HG03460 (cell line): ENCODE measurements around the gene KCNQ1.
A peak's percentile ranks its signal among the peaks of the same experiment; 100 is the strongest.

ENCODE experiments used
- ATAC-seq: cut with Tn5 transposase; IDR thresholded peaks from one replicate; pipeline ENCODE4 v1.9.1; 2021; ENCODE audit not compliant: unreplicated experiment

Gene KCNQ1

GRCh38 chr11:2459796-2460531 lies 15.2 kb downstream of the KCNQ1 start:
- ATAC-seq: no peak

DNA sequence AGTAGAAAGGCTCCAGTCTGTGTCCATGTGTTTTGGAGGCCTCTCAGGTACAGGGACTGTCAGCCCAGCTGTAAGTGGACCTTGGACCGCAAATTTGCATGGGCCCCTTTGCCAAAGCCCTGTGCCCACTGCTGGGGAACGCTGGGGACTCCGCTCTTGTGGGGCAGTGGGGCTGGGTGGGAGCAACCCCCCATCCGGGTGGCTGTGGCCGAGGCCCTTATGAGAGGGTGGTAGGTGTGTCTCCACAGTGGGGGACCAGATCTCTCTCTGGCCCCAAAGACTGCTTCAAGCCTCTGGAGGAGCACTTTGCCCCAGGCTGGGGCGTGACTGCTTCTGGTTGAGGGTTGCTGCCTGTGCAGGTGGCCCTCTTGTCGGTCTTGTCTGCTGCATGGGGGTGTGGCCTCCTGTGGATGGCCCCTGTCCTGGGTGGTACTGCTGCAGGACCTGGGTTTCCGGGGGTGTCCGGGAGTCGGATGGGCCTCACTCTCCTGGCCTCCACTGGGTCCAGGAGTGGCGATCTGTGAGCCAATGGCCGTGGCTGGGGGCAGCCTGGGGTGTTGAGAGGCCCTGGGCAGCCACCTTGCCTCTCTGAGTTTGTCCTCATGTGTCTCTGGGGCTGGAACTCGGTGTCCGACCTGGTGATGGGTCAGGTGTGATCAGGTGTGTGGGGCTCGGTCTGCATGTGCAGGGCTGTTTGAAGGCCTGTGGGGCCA lies 15.9 kb downstream of the KCNQ1 start:
- ATAC-seq: no peak

DNA sequence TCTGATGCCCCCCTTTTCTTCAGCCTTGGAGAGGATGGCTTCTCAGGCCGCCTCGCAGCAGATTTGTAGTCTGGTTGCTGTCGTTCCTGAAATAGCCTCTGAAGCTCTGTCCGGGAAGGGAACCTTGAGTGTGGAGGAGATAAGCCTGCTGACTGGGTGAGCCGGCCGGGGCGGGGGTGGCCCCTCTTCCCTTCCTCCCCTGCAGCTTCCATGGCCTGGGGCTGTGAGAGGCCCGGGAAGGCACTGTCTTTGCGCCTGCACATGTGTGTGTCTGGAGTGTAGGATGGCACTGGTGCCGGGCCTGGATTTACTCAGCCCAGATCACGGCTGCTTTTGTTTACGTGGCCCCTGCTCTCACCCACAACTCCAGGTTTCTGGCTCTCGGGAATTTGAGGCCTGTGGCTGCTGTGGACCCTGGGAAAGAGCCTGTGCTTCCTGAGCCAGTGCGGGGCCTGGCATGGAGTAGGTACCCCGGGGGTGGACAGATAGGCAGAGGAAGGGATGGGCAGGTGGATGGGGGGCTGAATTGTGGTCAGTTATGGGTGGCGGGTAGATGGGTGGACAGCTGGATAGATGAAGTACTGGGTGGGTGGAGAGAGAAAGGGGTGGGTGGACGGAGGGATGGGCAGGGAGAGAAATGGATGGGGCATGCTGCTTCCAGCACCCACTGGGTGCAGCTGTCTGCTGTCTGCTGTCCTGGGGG lies 16.6 kb downstream of the KCNQ1 start:
- no peak for ATAC-seq

DNA sequence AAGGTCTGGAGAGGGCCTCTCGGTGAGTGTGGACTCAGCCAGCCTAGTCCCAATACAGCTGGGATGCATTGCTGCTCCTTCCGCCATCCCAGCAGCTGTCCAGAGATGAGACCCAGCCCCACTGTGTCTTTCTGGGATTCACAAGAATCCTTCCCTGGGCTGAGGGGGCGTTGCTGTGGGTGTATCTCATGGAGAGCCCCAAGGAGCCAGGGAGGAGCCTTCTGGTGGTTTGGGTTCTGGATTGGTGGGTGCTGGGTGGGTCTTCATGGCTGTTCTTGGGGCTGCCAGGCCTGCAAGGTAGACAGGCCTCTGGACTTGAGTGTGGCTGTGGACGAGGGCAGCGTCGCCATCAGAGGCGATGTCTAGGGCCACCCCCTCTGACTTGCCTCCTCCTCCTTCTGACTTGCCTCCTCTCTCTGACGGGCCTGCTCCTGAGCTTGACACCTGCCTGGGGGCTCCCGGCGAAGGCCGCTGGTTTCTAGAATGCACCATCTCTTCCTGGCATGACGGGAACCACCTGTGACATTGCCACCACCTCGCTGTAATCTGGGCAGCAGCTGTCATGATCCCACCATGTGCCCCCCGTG lies 17.2 kb downstream of the KCNQ1 start:
- ATAC-seq: no peak

GRCh38 chr11:2462543-2462985 lies 17.8 kb downstream of the KCNQ1 start:
- no peak for ATAC-seq

GRCh38 chr11:2462986-2463765 lies 18.4 kb downstream of the KCNQ1 start:
- no peak for ATAC-seq

DNA sequence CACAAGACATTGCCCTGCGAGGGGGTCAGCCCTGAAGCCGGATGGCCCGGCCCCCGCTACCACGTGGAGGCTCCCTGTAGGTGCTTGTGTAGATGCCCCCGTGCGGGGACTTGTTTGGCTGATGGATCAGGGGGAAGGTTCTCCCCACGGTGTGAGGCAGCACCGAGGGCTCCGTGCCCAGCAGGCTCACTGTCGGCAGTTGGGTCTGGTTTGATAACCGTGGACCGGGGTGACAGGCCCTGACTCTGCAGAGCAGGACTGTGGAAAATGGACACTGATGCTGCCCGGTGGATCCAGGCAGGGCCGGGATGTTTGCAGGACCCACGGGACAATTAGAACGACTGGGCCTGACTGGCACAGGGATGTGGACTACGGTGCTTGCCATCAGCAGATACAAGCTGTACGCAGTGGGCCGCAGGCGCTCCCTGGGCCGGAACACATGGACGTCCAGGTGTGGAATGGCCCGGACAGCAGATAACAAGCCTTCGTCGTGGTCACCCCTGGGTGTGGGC lies 19.0 kb downstream of the KCNQ1 start:
- ATAC-seq: no peak

DNA sequence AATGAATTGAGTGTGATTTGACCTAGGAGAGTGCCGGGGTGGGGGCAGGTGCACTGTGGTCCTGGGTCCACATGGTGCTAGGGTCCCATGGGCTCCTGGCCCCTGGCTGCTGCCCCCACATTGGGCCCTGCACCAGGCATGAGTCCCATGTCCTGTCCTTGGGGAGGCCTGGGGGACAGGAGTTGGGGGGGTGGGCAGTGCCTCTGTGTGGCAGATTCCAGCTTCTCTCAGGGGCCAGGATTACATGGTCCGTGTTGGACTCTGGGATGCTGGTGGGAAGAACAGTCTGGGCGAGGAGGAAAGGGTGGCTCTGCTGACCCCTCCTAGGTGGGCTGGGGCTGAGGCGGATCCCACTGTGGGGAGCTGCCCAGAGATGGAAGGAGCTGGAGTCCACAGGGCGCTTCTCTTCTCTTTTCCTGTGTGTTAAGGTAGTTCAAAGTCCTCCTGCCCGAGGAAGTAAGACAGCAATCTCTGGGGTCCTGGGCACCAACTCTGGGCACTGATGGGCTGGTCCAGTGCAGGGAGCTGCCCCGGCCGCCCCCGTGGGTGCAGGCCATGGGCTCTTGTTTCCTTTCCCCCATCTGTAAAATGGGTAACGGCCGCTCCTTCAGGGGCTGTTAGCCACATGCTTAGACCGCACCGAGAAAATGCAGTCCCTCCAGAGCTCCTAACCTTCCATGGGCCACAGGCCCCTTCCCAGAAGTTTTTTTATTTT lies 19.8 kb downstream of the KCNQ1 start:
- ATAC-seq: no peak

DNA sequence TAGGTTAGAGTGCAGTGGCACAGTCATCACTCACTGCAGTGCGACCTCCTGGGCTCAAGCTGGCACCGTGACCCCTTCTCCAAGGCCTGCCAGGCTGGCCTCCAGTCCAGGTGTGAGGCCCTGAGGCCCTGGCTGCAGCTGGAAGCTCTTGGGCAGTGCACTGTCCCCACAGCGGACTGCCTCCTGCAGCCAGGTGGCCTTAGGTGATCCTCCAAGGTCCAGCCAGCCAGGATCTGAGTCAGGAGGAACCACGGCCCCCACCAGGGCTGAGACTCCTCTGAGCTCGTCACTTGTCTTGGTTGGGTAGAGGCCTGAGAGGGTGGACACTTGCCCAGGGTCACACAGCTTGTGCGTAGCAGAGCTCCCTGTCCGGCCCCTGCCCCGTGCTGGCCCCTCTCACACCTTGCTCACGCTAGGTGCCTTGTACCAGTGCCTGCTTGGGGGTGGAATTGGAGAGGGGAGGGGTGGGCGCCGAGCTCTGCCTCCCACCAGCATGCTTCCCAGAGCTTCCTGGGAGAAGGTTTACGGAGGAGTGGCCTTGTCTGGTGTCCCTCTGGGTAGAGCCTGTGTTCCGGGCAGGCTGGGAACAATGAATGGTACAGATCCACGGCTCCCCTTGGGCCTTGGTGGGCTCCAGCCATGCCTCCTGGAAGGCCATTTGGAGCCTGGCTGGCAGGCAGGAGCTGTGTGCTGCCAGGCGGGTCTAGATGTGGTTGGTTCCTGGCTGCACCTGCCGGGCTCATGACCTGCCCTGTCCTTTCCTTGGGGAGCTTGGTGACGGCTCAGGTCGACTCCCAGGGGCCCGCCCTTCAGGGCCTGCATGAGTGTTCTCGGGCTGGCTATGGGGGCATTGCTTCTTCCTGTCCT lies 20.6 kb downstream of the KCNQ1 start:
- ATAC-seq: no peak

DNA sequence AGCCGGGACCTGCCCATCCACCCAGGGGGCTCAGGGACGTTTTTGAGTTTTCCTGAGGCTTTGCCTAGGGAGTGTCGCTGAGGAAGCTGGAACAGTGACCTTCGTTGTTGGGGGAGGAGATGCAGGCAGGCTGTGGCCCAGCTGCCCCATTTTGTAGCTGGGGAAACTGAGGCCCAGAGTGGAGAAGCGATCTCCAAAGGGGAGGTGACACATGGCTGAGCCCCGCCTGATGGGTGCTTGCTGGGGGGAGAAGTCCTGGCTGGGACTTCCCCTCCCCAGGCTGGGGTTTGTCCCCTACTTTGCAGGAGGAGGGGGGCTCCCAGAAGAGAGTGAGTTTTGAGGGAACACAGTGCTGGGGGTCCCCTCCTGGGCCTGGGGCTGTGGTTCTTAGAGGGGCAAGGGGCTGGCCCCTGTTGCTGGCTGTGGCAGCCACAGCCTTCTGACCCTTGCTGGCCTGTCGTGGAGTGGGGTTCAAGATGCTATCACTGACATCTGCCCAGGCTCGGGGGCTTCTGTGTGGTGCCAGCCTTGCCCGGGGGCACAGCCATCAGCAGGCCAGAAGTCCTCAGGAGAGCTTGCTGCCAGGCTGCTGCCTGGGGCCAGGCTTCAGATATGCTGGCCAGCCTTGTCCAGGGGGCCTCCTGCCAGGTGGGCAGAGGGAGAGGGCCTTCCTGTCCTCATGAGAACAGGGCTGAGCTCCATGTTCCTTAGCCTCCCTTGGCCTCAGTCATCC lies 21.4 kb downstream of the KCNQ1 start:
- ATAC-seq: no peak

DNA sequence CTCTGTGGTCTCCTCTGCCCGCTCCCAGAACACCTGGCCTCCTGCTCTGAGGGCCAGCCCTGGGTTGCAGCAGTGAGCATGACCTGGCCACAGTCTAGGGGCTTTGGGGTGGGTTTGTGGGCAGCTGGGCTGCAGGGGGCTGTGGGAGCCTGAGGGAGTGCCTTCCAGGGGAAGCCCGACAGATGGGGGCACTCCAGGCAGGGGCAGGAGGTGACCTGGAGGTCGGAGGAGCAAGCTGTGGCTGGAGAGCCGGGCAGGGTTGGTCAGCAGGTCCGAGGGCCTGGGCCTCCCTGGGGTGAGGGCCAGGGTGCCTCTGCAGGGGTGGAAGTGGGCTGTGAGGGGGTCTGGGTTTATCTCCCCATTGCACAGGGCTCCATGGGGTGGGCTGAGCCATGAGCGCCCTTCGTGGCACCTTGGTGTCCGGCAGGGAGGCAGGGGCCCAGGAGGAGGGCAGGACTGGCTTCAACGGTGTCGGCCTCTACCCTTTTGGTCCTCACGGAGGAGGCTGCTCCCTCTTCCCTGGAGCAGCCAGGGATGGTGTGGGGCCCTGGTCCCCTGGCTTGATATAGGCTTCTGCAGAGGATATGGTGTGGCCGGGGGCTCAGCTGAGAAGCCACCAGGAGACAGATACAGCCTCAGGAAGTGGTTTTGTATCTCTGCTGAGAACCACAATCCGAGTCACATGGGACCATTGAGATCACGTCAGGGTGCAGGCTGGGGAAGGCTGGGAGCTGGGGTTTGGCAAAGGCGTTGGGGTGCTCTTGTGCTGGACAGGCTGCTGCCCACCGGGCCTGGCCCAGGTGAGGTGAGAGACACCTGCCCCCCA lies 22.3 kb downstream of the KCNQ1 start:
- peak; percentile 64 for ATAC-seq

GRCh38 chr11:2467695-2468055 lies 22.9 kb downstream of the KCNQ1 start:
- no peak for ATAC-seq

- ATAC-seq: no peak
Observed at GRCh38 chr11:2468363-2469235, 23.8 kb downstream of the KCNQ1 start.

DNA sequence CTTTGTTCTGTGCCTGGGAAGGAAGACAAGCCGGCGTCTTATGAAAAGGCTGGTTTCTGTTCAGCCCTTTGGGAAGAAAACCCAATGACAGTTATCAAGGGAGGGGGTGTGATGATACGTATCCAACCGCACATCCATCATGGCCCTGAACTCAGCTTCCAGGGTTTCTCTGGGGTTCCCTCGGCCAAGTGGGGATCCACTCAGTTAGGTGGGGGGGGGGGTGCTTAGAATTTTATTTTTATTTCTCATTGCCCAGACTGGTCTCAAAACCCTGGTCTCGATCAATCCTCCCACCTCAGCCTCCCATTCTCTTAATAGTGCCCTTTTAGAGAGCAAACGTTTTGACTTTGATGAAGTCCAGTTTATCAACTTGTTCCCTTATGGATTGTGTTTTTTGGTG lies 25.7 kb downstream of the KCNQ1 start:
- no peak for ATAC-seq

GRCh38 chr11:2471048-2471803 lies 26.4 kb downstream of the KCNQ1 start:
- no peak for ATAC-seq

- ATAC-seq: no peak
Observed at GRCh38 chr11:2471804-2472096, 26.9 kb downstream of the KCNQ1 start.
